ENCODE results near the gene TMEM63C.
"Not testable (repeated sequence)": the region's sequence is repeated elsewhere in the genome, so short reads cannot be mapped to it uniquely, and the experiment has no call there.

TMEM63C gene

GRCh38 chr14:77259025-77259715 lies 77.6 kb downstream of the TMEM63C start:
- no peak for DNase-seq

- DNase-seq: no peak
Observed at GRCh38 chr14:77260199-77260598, 78.6 kb downstream of the TMEM63C start.

- no peak for DNase-seq
Observed at GRCh38 chr14:77260631-77261030, 79.0 kb downstream of the TMEM63C start.

GRCh38 chr14:77264466-77265186 lies 83.0 kb downstream of the TMEM63C start:
- DNase-seq: no peak

- no peak for DNase-seq
Observed at GRCh38 chr14:77265187-77265515, 83.6 kb downstream of the TMEM63C start.

GRCh38 chr14:77265561-77266335 lies 84.2 kb downstream of the TMEM63C start:
- DNase-seq: no peak

- no peak for DNase-seq
Observed at GRCh38 chr14:77266336-77266735, 84.7 kb downstream of the TMEM63C start.

- DNase-seq: no peak
Observed at GRCh38 chr14:77267937-77268699, 86.5 kb downstream of the TMEM63C start.

GRCh38 chr14:77268989-77269600 lies 87.5 kb downstream of the TMEM63C start:
- DNase-seq: peak; percentile 87

- peak; percentile 43 for DNase-seq
Observed at GRCh38 chr14:77270361-77271112, 88.9 kb downstream of the TMEM63C start.

- peak; percentile 32 for DNase-seq
Observed at GRCh38 chr14:77271113-77271710, 89.6 kb downstream of the TMEM63C start, which contains the start of gene NGB. Gene NGB, minus strand, starts transcription at chr14:77271206. Its CDS starts 269 bp downstream, at chr14:77270937.

GRCh38 chr14:77272261-77272660 lies 90.7 kb downstream of the TMEM63C start:
- DNase-seq: no peak

GRCh38 chr14:77273796-77274195 lies 92.2 kb downstream of the TMEM63C start:
- DNase-seq: no peak

GRCh38 chr14:77275041-77275580 lies 93.5 kb downstream of the TMEM63C start:
- DNase-seq: no peak

- DNase-seq: no peak
Observed at GRCh38 chr14:77275601-77276017, 94.0 kb downstream of the TMEM63C start.

GRCh38 chr14:77276295-77276935 lies 94.8 kb downstream of the TMEM63C start:
- no peak for DNase-seq

- DNase-seq: no peak
Observed at GRCh38 chr14:77276959-77277358, 95.4 kb downstream of the TMEM63C start.

- no peak for DNase-seq
Observed at GRCh38 chr14:77278461-77279230, 97.0 kb downstream of the TMEM63C start.

GRCh38 chr14:77279719-77280118 lies 98.1 kb downstream of the TMEM63C start:
- no peak for DNase-seq

GRCh38 chr14:77280921-77281320 lies 99.3 kb downstream of the TMEM63C start:
- not testable (repeated sequence) for DNase-seq

All from DMS79 treated with DMSO at 0.1 percent for 48 hours (cell line).